GM18520 (cell line): ENCODE data around the gene NFKBIE.

Experiments used
- ATAC-seq: cut with Tn5 transposase; IDR thresholded peaks from one replicate; pipeline ENCODE4 v1.9.1; 2021; ENCODE audit not compliant: unreplicated experiment

NFKBIE gene

DNA sequence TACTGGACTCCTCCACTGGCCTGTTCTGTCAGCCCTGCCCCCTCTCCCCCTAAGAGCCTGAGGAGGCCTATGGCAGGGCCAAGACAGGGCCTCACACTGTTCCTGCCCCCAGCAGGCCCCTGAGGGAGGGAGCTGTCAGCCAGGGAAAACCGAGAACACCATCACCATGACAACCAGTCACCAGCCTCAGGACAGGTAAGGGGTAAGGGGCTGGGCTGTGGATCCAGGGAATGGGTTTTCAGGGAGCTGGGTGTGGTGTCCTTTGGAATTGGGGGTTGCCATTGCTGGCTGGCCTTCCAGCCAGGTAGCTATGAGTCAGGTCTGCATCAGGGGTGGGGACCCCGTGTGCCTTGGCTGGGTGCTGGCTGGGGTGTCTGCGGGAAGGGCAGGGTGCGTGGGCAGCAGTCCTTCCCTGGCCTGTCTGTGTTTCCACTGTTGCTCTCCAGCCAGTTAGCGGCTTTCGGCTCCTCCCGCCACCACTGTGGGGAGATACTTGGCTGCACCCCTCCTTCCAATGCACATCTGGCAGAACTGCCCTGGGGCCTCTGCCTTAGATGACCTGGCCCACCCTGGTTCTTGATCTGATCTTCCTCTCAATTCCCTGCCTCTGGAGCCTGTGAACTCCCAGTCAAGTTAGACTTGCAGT, 38.1 kb downstream of the NFKBIE start:
- no peak for ATAC-seq

- no peak for ATAC-seq
Observed at GRCh38 chr6:44226368-44227147, 38.8 kb downstream of the NFKBIE start.

DNA sequence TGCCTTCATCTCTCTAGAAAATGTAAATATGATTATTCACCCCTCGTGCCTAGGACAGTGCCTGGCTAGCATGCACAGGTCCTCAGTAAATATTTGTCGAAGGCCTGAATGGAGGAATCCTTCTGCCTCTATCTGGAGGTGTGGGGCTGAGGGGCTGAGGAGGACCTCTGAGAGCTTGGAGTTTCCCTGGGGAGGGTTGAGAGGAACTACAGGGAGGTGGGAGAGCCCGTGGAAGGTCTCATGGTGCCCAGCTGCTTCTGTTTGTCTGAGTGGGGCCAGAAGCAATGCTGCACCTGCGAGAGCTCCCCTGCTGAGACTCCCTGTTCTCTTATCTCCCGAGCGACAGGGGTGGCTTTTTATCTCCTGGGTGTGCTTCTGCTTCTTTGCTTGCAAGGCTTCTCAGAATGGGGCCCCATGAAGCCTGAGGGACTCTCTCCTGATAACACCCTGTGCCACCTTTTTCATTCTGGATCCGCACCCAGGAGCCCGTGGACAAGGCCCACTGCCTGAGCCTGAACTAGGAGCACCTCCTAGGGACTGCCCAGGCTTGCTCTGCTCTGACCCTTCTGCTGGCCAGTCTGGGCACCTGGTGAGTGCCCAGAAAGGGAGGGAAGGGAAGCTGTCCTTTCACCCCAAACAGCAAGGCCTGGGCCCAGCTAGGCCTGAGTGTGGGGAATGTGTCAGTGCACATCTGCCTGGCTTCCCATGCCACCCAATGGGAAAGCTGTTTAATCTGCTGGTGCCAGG, 39.6 kb downstream of the NFKBIE start:
- ATAC-seq, result no peak

DNA sequence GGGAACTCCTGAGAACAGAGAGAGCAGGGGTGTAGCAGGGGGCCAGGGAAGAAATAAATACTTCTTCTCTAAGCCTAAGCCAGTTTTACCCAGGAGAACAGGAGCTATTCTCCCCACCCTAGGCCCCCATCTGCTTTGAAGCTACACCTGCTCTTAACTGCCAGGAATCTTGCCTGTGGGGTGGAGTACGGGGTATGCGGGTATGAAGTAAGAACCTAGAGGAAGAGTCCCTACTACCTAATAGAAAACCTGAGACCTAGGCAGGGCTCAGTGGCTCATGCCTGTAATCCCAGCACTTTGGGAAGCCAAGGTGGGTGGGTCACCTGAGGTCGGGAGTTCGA, 40.4 kb downstream of the NFKBIE start:
- no peak for ATAC-seq

DNA sequence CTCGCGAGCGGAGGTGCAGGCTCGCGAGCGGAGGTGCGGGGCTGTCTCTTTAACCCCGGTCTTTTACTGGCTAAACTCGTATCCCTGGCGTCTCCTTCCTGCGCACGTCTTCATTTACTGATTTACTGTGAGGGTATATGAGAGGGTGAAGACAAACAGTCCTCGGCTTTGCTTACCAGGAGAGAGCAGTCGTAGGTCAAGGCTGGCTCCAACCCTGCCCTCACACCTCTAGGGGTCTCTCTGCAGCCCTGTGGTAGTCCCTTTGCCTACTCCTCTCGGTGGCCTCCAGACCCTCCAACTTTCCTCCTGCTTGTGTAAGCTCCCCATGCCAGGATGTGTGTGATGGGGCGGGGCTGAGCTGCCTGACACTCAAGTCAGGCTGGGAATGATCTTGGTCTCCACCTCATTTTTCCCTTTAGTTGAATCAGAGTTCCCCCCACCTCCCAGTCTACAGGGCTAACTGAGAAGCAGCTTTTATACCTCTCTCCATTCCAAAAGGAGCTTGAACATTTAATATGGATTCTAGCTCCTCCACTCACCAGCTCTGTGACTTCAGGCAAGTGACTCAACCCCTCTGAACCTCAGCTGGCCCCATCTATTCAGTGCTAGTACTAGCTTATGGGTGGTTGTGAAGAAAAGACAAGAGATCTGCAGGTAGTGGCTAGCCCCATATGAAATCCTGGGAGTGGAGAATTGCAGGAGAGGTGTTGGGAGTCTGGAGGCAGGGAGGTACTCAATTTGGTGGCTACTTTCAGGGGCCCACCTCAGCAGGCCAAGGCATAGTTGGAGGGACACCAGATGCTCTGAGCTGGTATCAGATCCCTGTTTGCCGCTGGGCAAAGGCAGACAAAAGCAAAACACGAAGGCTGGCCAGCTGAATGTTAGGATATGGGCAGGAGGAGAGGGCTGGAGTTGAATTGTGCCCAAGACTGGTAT, 41.1 kb downstream of the NFKBIE start:
- no peak for ATAC-seq

DNA sequence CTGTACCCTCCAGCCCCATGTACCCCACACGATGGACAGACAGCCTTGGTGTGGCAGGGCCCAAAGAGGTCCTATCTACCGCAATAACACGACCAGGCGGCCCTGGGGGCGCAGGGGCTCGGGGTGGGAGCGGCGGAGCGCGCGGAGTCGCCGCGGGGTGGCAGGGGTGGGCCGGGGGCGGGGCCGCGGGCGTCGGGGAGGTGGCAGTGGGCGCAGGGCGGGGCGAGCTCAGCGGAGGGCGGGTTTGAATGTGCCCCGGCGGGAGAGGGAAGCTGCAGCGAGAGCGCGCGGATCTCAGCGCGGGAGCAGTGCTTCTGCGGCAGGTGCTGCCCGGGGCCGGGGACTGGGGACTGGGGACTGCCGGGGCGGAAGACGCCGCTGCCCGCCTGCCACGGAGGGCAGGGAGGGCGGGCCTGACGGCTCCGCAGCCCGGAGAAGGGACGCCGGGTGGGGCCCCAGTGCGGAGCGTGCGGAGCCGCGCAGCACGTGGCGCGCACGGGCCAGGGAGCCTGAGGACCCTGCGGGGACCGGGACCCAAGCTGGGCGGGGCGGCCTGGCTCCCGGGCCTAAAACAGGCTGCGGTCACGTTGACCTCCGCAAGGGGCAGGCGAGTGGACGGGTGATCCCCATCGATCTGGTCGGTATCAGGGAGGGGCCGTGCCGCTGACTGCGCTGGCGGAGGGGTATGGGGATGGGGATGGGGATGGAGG, 41.9 kb downstream of the NFKBIE start, which contains the start of gene SLC29A1:
SLC29A1 (plus strand) TSS at position 277 of the 710 bp plus-strand sequence. CDS start 3,719 bp downstream, outside the sequence.
- ATAC-seq, result no peak

DNA sequence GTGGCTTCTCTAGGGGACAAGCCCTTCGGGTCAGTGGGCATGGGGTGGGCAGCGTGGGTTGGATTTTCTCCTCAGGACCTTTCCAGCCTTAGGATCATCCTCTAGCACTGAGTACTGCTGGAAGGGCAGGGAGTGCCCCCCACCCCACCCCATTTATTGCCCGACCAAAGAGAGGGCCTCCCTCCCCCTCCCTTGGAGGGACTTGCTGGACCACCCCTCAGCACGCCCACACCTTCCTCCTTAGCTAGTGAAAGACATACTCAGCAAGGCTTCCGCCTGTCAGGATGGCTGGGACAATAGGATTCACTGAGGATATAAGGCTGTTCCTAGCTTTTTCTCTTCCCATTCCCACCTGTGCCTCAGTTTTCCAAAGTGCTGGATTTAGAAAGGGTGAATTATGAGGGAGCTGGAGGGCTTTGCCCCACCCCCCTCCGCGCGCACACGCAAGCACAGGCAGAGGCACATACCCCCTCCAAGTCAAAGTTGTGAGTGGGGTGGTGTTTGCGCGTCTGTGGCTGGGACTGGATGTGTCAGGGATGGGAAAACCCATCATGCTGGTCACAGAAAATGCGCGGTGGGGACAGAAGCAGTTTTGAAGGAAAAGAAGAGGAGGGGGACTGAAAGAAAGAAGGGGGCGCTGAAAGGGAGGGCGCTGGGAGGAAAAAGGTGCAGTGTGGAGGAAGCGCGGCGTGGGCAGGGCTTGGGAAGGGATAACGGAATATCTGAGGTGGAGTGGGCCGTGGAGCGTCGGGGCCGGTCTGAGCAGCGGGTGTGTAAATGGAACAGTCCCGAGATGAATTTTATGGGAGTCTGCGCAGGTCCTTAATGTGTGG, 42.6 kb downstream of the NFKBIE start:
- no peak for ATAC-seq

- no peak for ATAC-seq
Observed at GRCh38 chr6:44221961-44222335, 43.4 kb downstream of the NFKBIE start.

DNA sequence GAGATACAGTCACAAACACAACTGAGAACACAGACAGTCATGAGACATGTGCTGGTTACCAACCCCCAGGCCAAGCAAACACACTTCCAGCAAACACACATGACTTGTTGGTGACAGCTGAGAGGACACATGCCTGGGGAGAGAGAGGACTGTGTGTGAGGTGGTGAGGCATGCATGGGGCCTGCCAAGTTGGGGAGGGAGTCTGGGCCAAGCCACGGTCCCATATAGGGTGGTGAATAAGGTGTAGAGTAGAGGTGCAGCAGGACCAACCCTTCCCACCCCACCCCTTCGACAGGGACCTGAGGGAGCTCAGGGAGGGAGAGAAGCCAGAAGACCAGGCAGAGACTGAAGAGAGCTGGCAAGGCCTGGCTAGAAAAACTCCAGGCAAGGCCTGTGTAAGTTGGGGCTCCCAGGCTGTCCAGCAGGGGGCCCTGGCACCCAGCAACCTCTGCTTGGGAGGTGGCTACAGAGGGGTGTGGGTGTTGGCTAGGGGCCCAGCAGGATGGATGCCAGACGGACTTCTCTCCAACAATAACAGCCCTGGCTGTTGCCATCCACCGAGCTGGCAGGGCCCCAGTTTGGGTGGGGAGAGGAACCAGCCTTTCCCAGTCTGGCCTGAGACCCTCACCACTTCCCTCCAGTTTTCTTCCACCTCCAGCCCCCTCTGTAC, 43.9 kb downstream of the NFKBIE start:
- peak; percentile 38 for ATAC-seq

DNA sequence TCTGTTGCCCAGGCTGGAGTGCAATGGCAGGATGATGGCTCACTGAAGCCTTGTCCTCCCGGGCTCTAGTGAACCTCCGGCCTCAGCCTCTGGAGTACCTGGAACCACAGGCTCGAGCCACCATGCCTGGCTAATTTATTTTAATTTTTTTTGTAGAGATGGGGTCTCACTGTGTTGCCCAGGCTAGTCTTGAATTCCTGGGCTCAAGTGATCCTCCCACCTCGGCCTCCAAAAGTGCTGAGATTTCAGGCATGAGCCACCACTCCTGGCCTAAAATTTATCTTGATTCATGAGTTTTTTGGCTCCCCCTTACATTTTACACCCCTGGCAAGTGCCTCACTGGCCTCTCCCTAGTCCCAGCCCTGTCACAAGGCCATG, 44.4 kb downstream of the NFKBIE start:
- no peak for ATAC-seq

- ATAC-seq, result no peak
Observed at GRCh38 chr6:44219815-44220784, 45.3 kb downstream of the NFKBIE start.

DNA sequence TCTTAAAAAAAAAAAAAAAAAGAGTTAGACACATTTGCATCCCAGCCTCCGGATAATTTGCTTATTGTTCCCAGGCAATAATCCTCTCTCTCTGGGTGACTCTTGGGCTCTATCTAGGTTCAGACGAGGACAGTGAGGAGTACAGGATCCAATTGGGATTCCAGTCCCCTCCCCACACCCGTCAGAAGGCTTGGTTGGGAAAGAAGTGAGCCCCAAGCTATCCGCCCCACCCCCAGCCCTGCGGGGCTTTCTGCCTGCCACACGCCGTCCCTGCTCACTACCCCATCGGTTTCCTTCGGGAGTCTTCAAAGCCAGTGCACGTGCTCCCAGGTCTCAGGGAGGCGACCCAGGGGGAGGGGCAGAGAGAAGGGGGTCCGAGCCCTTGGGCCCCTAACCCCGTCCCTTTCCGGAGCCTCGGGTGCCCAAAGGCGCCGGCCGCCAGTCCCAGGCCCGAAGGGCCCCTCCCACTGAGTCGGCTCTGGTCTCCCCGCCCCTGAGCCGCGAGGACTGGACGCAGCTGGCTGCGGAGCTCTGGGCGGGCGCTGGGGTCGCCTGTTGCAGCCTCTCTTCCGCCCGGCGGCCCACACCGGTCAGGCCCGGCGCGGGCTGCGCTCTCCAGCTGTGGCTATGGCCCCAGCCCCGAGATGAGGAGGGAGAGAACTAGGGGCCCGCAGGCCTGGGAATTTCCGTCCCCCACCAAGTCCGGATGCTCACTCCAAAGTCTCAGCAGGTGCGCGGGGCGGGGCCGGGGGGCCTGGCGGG, 46.1 kb downstream of the NFKBIE start:
- no peak for ATAC-seq

DNA sequence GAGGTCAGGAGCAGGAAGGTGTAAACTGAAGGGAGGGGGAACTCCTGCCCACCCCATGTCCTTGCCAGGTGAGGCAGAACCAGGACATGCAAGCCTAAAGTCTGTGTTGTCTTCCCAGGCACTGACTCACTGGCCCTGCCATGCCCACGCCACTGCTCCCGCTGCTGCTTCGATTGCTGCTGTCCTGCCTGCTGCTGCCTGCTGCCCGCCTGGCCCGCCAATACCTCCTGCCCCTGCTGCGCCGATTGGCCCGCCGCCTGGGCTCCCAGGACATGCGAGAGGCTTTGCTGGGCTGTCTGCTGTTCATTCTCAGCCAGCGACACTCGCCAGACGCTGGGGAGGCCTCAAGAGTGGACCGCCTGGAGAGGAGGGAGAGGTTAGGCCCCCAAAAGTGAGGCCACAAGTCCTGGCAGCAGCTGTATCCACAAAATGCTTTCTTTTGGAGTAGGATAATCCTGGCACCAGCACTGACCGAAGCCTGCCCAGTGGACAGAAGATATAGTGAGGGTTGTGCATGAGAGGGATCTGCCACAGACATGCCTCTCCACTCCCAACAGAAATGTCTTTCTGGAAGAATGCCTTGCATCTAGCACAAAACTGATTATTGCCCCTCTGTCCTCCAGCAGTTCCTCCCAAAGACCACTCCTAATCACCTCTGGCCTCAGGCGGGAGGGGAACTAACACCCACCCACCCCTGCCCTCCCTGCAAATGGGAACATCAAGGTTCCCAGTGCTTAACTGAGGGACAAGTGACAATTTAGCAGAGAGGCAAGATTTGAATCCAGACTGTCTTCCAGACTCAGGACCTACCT, 47.8 kb downstream of the NFKBIE start:
- no peak for ATAC-seq

GRCh38 chr6:44216677-44217331, 48.5 kb downstream of the NFKBIE start, which contains the start of gene MYMX:
Gene MYMX, plus strand, starts transcription at chr6:44216926. Its CDS starts 546 bp downstream, at chr6:44217472.
- ATAC-seq, result no peak

DNA sequence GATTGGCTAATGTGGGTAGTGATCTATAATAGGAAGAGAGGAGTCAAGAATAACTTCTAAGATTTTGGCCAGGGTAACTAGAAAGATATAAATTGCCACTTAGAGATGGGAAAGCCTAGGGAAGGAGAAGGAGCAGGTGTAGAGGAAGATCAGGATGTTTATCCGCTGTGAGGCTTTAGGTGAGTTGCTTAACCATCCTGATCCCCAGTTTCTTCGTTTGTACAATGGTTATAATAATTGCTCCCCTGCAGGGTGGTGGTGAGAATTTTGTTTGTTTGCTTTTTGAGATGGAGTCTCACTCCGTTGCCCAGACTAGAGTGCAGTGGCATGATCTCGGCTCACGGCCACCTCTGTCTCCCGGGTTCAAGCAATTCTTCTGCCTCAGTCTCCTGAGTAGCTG, 51.0 kb downstream of the NFKBIE start:
- no peak for ATAC-seq

GRCh38 chr6:44211284-44211683, 54.1 kb downstream of the NFKBIE start:
- ATAC-seq, result no peak
